DOHH2 (cell line): ENCODE measurements around the gene TMPO.

ENCODE experiments used
- H3F3A ChIP-seq: fragments of 200-600 bp; sonication (generic), shearing (Covaris generic); 2 replicates; pipeline ENCODE4 v1.6.0; 2016; ENCODE audit warnings: antibody characterized with exemption, mild to moderate bottlenecking; ENCODE audit not compliant: control insufficient read depth, insufficient read depth
- H3K27ac ChIP-seq: fragments of 200-600 bp; sonication (generic); 2 replicates; pipeline ENCODE4 v1.5.1; 2014; ENCODE audit warnings: low read depth, mild to moderate bottlenecking, low read length, moderate library complexity
- H3K27me3 ChIP-seq: fragments of 200-600 bp; sonication (generic); 2 replicates; pipeline ENCODE4 v1.6.1; 2014; ENCODE audit warnings: mild to moderate bottlenecking, low read length, mixed read lengths; ENCODE audit not compliant: control insufficient read depth
- H3K36me3 ChIP-seq: fragments of 200-600 bp; sonication (generic); 2 replicates; pipeline ENCODE4 v1.6.1; 2014; ENCODE audit warnings: mild to moderate bottlenecking, low read length, moderate library complexity, mixed read lengths; ENCODE audit not compliant: control insufficient read depth
- H3K4me1 ChIP-seq: fragments of 200-600 bp; sonication (generic); 2 replicates; pipeline ENCODE4 v1.6.1; 2014; ENCODE audit warnings: mild to moderate bottlenecking, low read length, mixed read lengths; ENCODE audit not compliant: control insufficient read depth
- H3K4me2 ChIP-seq: fragments of 200-600 bp; sonication (generic); 2 replicates; pipeline ENCODE4 v1.6.0; 2014; ENCODE audit warnings: mild to moderate bottlenecking, low read length, moderate library complexity
- H3K4me3 ChIP-seq: fragments of 200-600 bp; sonication (generic); 2 replicates; pipeline ENCODE4 v1.5.1; 2014; ENCODE audit warnings: mild to moderate bottlenecking, low read length, mixed read lengths
- H3K79me2 ChIP-seq: fragments of 200-600 bp; sonication (generic); 2 replicates; pipeline ENCODE4 v1.6.1; 2014; ENCODE audit warnings: mild to moderate bottlenecking, low read length, mixed read lengths; ENCODE audit not compliant: control insufficient read depth
- H3K9me2 ChIP-seq: fragments of 200-600 bp; sonication (generic); replicated peaks from 2 replicates; pipeline ENCODE4 v1.6.1; 2014; ENCODE audit warnings: mild to moderate bottlenecking, low read length, mixed read lengths; ENCODE audit not compliant: control insufficient read depth
- H3K9me3 ChIP-seq: fragments of 200-600 bp; sonication (generic); 2 replicates; pipeline ENCODE4 v1.6.1; 2014; ENCODE audit warnings: antibody characterized with exemption, low read length, mixed read lengths; ENCODE audit not compliant: control insufficient read depth, insufficient read depth
- H4K20me1 ChIP-seq: fragments of 200-600 bp; sonication (generic); 2 replicates; pipeline ENCODE4 v1.6.0; 2014; ENCODE audit warnings: low read depth, mild to moderate bottlenecking, antibody characterized with exemption, low read length, moderate library complexity; ENCODE audit not compliant: control insufficient read depth, insufficient read depth
- CTCF ChIP-seq: fragments of 200-600 bp; sonication (generic); IDR thresholded peaks from one replicate; pipeline ENCODE4 v1.5.1; 2014; ENCODE audit warnings: antibody characterized with exemption, mild to moderate bottlenecking, low read depth, low read length; ENCODE audit not compliant: poor library complexity, severe bottlenecking
- EZH2phosphoT487 ChIP-seq: fragments of 200-600 bp; sonication (generic); IDR thresholded peaks from 2 replicates; pipeline ENCODE4 v1.6.1; 2017; ENCODE audit warnings: borderline replicate concordance, mild to moderate bottlenecking, antibody characterized with exemption, low read length, moderate library complexity, mixed read lengths

TMPO gene

GRCh38 chr12:98561846-98562245 is 46.5 kb downstream of the TMPO start:
- H4K20me1 ChIP-seq, result no peaks in the 10 kb centered on the region
- H3K4me1 ChIP-seq, result 0 out of 2 replicates have a peak, but pooled peaks cover 3% of the 10 kb centered on the region
- H3K9me2 ChIP-seq, result no peaks in the 10 kb centered on the region
- H3K79me2 ChIP-seq, result no peaks in the 10 kb centered on the region
- no peaks in the 10 kb centered on the region for H3K36me3 ChIP-seq
- TF ChIP-seq EZH2phosphoT487, result no peak
- TF ChIP-seq CTCF, result no peak
- no peak overlapping the region for H3K27ac ChIP-seq
- 0 out of 2 replicates have a peak, but pooled peaks cover 2% of the 10 kb centered on the region for H3F3A ChIP-seq
- no peak overlapping the region for H3K4me3 ChIP-seq
- H3K9me3 ChIP-seq, result no peaks in the 10 kb centered on the region
- no peak overlapping the region for H3K4me2 ChIP-seq
- H3K27me3 ChIP-seq, result no peaks in the 10 kb centered on the region

DNA sequence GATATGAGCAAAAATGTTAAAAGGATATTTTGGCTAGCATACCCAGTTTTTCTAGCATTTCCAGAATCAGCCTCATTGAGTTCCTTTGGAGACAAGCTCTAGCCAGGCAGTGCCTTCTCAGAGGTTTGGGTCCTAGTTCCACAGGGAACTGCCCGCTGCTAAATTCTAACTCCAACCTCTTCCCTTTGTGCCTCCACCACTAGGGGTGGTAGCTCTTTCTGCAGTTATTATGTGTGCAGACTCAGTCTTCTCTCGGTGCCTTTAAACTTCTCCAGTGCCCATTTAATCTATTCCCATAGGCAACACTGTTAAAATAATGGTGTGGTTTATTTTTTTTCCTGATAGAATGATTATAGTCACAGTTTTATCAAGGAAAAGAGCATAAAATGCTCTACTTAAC is 56.6 kb downstream of the TMPO start:
- H3K9me3 ChIP-seq, result no peaks in the 10 kb centered on the region
- no peak overlapping the region for H3K4me3 ChIP-seq
- no peaks in the 10 kb centered on the region for H3K27me3 ChIP-seq
- no peaks in the 10 kb centered on the region for H3K9me2 ChIP-seq
- no peak for TF ChIP-seq EZH2phosphoT487
- peak; percentile 49 for TF ChIP-seq CTCF
- H4K20me1 ChIP-seq, result no peaks in the 10 kb centered on the region
- no peaks in the 10 kb centered on the region for H3K79me2 ChIP-seq
- no peaks in the 10 kb centered on the region for H3K36me3 ChIP-seq
- H3F3A ChIP-seq, result no peaks in the 10 kb centered on the region
- H3K4me2 ChIP-seq, result no peak overlapping the region
- H3K4me1 ChIP-seq, result 0 out of 2 replicates have a peak, but pooled peaks cover under 1% of the 10 kb centered on the region
- H3K27ac ChIP-seq, result no peak overlapping the region

- TF ChIP-seq CTCF (no peak), EZH2phosphoT487 (no peak)
- Histone ChIP-seq H3F3A (no peaks in the 10 kb centered on the region), H3K9me3 (no peaks in the 10 kb centered on the region), H4K20me1 (no peaks in the 10 kb centered on the region), H3K36me3 (no peaks in the 10 kb centered on the region), H3K79me2 (no peaks in the 10 kb centered on the region), H3K4me2 (no peak overlapping the region), H3K27ac (no peak overlapping the region), H3K9me2 (no peaks in the 10 kb centered on the region), H3K4me3 (no peak overlapping the region), H3K4me1 (no peaks in the 10 kb centered on the region), H3K27me3 (peaks cover 5% of the 10 kb centered on the region; the same call in 1 of the 2 replicates)
Observed at GRCh38 chr12:98574110-98574509, 58.7 kb downstream of the TMPO start.
